K562 (cell line): ENCODE results near the gene CIAO3. TPM values are rescaled to one million over a fixed set of nuclear protein-coding genes. Genes with fewer than 3 reads are reported as not detected.

Experiments
- ATAC-seq: fragments of 200-7000 bp; cut with Tn5 transposase; 3 replicates; pipeline ENCODE4 v1.9.1; 2020; ENCODE audit warnings: moderate library complexity
- BruUV-seq: library from RNA; stranded (reverse); fragments of 400-500 nt; replicated peaks from 2 replicates; lab custom pipeline; 2021; lab: Mats Ljungman, UMichigan
- CTCF ChIA-PET: fragments of 300-600 bp; formaldehyde crosslinking; extraction: SDS; loops from one replicate; lab custom pipeline; 2021; ENCODE audit warnings: low intra/inter-chr PET ratio; lab: Yijun Ruan, JAX
- POLR2A ChIA-PET: fragments of 300-600, 350-650 bp; sonication (Branson Sonifier 250); formaldehyde crosslinking; extraction: SDS; loops from one replicate; lab custom pipeline; 2021; ENCODE audit warnings: antibody characterized with exemption, inconsistent platforms; lab: Yijun Ruan, JAX
- DNase-seq, 4 experiments: peaks; one replicate each; pipeline versions ENCODE4 v3.0.0 to v3.0.0-alpha.2; 2011 to 2018; ENCODE audit warnings: low spot score in 3 of 4, mixed read lengths in 3 of 4; ENCODE audit errors: extremely low read depth in 1 of 4
- FAIRE-seq: peaks from 2 replicates; lab custom pipeline; 2011; peaks lifted over from hg19 to GRCh38; lab: Jason Lieb, UNC
- H2AFZ ChIP-seq: 2 replicates; pipeline ENCODE4 v1.6.0; 2011; ENCODE audit warnings: low read depth, low read length, control low read depth, inconsistent platforms
- H3K27ac ChIP-seq: fragments of 200-600 bp; 3 replicates; pipeline ENCODE4 v1.8.0; 2011; ENCODE audit warnings: low read depth, mild to moderate bottlenecking, control low read depth, inconsistent platforms, low read length, moderate library complexity, mixed read lengths; ENCODE audit errors: extremely low read depth
- H3K27me3 ChIP-seq, 2 experiments: fragments of 300-600 bp in 1 of 2; 2 replicates in 1 of 2; 3 replicates in 1 of 2; pipeline versions ENCODE4 v1.6.0 to v1.8.0; 2011; ENCODE audit warnings: inconsistent platforms in 2 of 2, low read length in 2 of 2, mild to moderate bottlenecking in 1 of 2, mixed read lengths in 1 of 2, moderate library complexity in 1 of 2; ENCODE audit not compliant: control insufficient read depth in 2 of 2, insufficient read depth in 2 of 2
- H3K36me3 ChIP-seq: fragments of 300-600 bp; 3 replicates; pipeline ENCODE4 v1.8.0; 2011; ENCODE audit warnings: mild to moderate bottlenecking, low read length, inconsistent platforms; ENCODE audit not compliant: control insufficient read depth, insufficient read depth
- H3K4me1 ChIP-seq, 2 experiments: fragments of 200-600 bp in 1 of 2; replicated peaks in 1 of 2; 2 replicates in 1 of 2; 3 replicates in 1 of 2; pipeline versions ENCODE4 v1.5.1 to v1.8.0; 2011; ENCODE audit warnings: inconsistent platforms in 2 of 2, low read length in 2 of 2, mild to moderate bottlenecking in 1 of 2, mixed read lengths in 1 of 2, moderate library complexity in 1 of 2; ENCODE audit not compliant: control insufficient read depth in 2 of 2, insufficient read depth in 2 of 2
- H3K4me2 ChIP-seq: 2 replicates; pipeline ENCODE4 v1.6.1; 2011; ENCODE audit warnings: low read length, control low read depth, inconsistent platforms, mixed read lengths; ENCODE audit not compliant: insufficient read depth
- H3K4me3 ChIP-seq: fragments of 200-600 bp; sonication (generic), shearing (Covaris generic); 2 replicates; pipeline ENCODE4 v1.5.1; 2016; ENCODE audit warnings: control low read depth, inconsistent platforms
- H3K79me2 ChIP-seq: fragments of 200-600 bp; 3 replicates; pipeline ENCODE4 v1.8.0; 2011; ENCODE audit warnings: low read length, inconsistent platforms; ENCODE audit not compliant: control insufficient read depth, insufficient read depth
- H3K9ac ChIP-seq, 2 experiments: 2 replicates each; pipeline versions ENCODE4 v1.6.0 to v1.6.1; 2011; ENCODE audit warnings: low read depth in 2 of 2, low read length in 2 of 2, control low read depth in 1 of 2, inconsistent platforms in 1 of 2, mild to moderate bottlenecking in 1 of 2, mixed read lengths in 1 of 2; ENCODE audit not compliant: insufficient read depth in 1 of 2
- H3K9me1 ChIP-seq: one replicate; pipeline ENCODE4 v1.6.0; 2011; ENCODE audit warnings: inconsistent platforms, mild to moderate bottlenecking, low read length, moderate library complexity; ENCODE audit not compliant: control insufficient read depth, insufficient read depth
- H3K9me3 ChIP-seq: replicated peaks from 2 replicates; pipeline ENCODE4 v1.5.1; 2011; ENCODE audit warnings: low read depth, low read length, inconsistent platforms; ENCODE audit not compliant: control insufficient read depth, insufficient read depth
- H4K20me1 ChIP-seq: replicated peaks from 2 replicates; pipeline ENCODE4 v1.6.1; 2011; ENCODE audit warnings: low read length, inconsistent platforms, mixed read lengths; ENCODE audit not compliant: control insufficient read depth, insufficient read depth
- ARNT ChIP-seq, 2 experiments: fragments of 450-650 bp; IDR thresholded peaks; 2 replicates each; pipeline ENCODE4 v1.6.1; 2016; ENCODE audit warnings: mild to moderate bottlenecking in 1 of 2
- SAFB ChIP-seq: fragments of 200-400 bp; formaldehyde crosslinking; IDR thresholded peaks from 2 replicates; pipeline ENCODE4 v1.6.1; 2017; ENCODE audit warnings: low read depth, low read length, borderline replicate concordance
- WGBS: fragments of 100-300 bp; shearing (Covaris generic); methylation state at CpG from one replicate; pipeline ENCODE4 v1.1.6; 2016; ENCODE audit warnings: low coverage, mixed read lengths; ENCODE audit not compliant: insufficient coverage; ENCODE audit errors: missing lambda C conversion rate; 5-methylcytosine and 5-hydroxymethylcytosine counted together
- in situ Hi-C: fragments of 300-500 bp; cut with MboI; formaldehyde crosslinking; loops from 4 replicates; pipeline ENCODE4 v1.15.0; 2018; ENCODE audit warnings: inconsistent platforms, mixed read lengths
- intact Hi-C: fragments of 100-400 bp; cut with micrococcal nuclease; formaldehyde crosslinking; loops from 2 replicates; pipeline ENCODE4 v1.14.2; 2022
- polyA plus RNA-seq, 8 experiments: library from polyadenylated mRNA; depleted of rRNA in 4 of 8; stranded (reverse) in 5 of 8; unstranded in 3 of 8; fragments of >200 nt; fragmentation: Nextera tagmentation in 2 of 8; fragmentation: Illumina TruSeq in 1 of 8; extraction: Ambion mirVana in 2 of 8; extraction: Trizol in 1 of 8; gene quantifications; 2 replicates each; pipeline versions ENCODE4 v1.2.1 to v1.2.3, GENCODE V29; 2011 to 2014; ENCODE audit warnings: inconsistent platforms in 1 of 8, missing spikeins in 1 of 8
- total RNA-seq, 7 experiments: library from RNA; depleted of rRNA in 6 of 7; stranded (reverse); fragments of >200 nt in 6 of 7; fragmentation: Illumina TruSeq in 2 of 7; extraction: Trizol in 2 of 7; gene quantifications; 2 replicates each; pipeline versions ENCODE4 v1.2.1 to v1.2.3, GENCODE V29; 2011 to 2021; ENCODE audit warnings: low replicate concordance in 1 of 7
- TF ChIP-seq, protein P1 (sequence below): fragments of 200-800 bp; sonication (Bioruptor generic); IDR thresholded peaks from 2 replicates; pipeline ENCODE4 v1.6.1; 2017; ENCODE audit warnings: missing genetic modification characterization, missing compliant biosample characterization

Gene CIAO3
- total and polyA plus RNA-seq, 9 of the 15 experiments (the other 6 are each of a cell fraction or from before 2014, with no cell fraction given) = 2.2 to 35.6 (median 18.7) TPM

DNA sequence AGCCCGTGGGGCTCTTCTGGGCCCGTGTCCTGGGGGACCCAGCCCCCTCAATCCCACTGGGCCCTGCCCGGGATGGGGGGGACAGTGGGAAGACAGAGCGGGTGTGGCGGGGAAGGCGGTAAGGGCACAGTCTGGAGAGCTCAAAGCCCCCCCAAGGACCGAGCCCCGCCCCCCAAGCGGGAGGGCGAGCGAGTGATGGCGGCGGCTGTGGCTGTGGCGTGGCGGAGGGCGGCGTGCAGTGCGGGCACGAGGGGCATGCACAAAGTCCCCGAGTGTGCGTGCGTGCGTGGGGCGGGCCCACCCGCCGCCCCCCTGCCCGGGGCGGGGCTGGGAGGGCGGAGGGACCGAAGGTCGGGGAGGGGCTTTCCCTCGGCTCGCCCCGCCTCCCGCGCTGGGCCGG lies 47.0 kb downstream of the CIAO3 start:
- H3K4me1 ChIP-seq = peaks cover 12 to 67% of the 10 kb centered on the region in 2 experiments
- in situ Hi-C loops = no loop called here
- BruUV-seq = no TSS peak
- H3K4me3 ChIP-seq = no peak overlapping the region; the same call in 1 of the 2 replicates
- H4K20me1 ChIP-seq = no peaks in the 10 kb centered on the region
- no peak overlapping the region for H3K4me2 ChIP-seq
- intact Hi-C loops = no loop called here
- no peak overlapping the region for H3K27ac ChIP-seq
- DNase-seq (peak in 2 of 4 experiments; percentile 40 to 42), ATAC-seq (no peak), FAIRE-seq (no peak)
- H3K79me2 ChIP-seq = peaks cover 16% of the 10 kb centered on the region; the same call in 2 of the 3 replicates
- H3K9ac ChIP-seq = no peak overlapping the region
- peaks cover 5% of the 10 kb centered on the region for H3K9me1 ChIP-seq
- H3K27me3 ChIP-seq = peaks cover 2 to 7% of the 10 kb centered on the region in 2 experiments; a peak in 2 of 5 replicates
- POLR2A ChIA-PET = interaction anchor here (0.6 kb wide), 1 partner anchor 20 kb away, joined by 3 read pairs; no protein-coding TSS in a partner anchor
- peaks cover 6% of the 10 kb centered on the region; the same call in 1 of the 3 replicates for H3K36me3 ChIP-seq
- no peak overlapping the region for H2AFZ ChIP-seq
- no peaks in the 10 kb centered on the region for H3K9me3 ChIP-seq
- CTCF ChIA-PET = no interaction called here
- no peak for TF ChIP-seq ARNT (IDR thresholded peaks at IDR 0.05)
- TF ChIP-seq SAFB = 0 out of 2 replicates have a peak, but pooled peaks have one; percentile 5
- TF ChIP-seq, protein P1, sequence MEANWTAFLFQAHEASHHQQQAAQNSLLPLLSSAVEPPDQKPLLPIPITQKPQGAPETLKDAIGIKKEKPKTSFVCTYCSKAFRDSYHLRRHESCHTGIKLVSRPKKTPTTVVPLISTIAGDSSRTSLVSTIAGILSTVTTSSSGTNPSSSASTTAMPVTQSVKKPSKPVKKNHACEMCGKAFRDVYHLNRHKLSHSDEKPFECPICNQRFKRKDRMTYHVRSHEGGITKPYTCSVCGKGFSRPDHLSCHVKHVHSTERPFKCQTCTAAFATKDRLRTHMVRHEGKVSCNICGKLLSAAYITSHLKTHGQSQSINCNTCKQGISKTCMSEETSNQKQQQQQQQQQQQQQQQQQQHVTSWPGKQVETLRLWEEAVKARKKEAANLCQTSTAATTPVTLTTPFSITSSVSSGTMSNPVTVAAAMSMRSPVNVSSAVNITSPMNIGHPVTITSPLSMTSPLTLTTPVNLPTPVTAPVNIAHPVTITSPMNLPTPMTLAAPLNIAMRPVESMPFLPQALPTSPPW (CRISPR knock-in tag) = peak; percentile 17; the same call in 1 of the 2 replicates
- WGBS = 75% methylated on average over 11 of the region's 37 CpGs
